ENCODE data around the gene CELF4. TPM values are rescaled to one million over a fixed set of nuclear protein-coding genes. Genes with fewer than 3 reads are reported as not detected.

Gene CELF4
- total RNA-seq, 4 donors from 2014 or later: 0.16 to 0.59 TPM; not detected in 2

DNA sequence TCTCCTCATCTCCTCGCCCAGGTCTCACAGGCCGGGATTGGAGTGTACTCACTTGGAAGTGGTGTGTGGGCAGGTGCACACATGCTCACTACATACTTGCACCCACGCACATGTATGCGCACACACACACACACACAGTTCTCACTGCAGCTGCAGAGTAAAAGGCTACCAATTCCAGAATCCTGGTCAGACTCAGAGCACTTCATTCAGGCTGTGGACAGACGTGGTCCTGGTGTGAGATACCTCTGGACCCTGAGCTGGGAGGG, 19.4 kb downstream of the CELF4 start:
- TF ChIP-seq, protein P1, sequence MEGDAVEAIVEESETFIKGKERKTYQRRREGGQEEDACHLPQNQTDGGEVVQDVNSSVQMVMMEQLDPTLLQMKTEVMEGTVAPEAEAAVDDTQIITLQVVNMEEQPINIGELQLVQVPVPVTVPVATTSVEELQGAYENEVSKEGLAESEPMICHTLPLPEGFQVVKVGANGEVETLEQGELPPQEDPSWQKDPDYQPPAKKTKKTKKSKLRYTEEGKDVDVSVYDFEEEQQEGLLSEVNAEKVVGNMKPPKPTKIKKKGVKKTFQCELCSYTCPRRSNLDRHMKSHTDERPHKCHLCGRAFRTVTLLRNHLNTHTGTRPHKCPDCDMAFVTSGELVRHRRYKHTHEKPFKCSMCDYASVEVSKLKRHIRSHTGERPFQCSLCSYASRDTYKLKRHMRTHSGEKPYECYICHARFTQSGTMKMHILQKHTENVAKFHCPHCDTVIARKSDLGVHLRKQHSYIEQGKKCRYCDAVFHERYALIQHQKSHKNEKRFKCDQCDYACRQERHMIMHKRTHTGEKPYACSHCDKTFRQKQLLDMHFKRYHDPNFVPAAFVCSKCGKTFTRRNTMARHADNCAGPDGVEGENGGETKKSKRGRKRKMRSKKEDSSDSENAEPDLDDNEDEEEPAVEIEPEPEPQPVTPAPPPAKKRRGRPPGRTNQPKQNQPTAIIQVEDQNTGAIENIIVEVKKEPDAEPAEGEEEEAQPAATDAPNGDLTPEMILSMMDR (IDR thresholded peaks at IDR 0.05): no peak
- no peak for TF ChIP-seq POLR2A (IDR thresholded peaks at IDR 0.05)
- H3K4me3 ChIP-seq (ENCODE audit: low read depth, poor library complexity, severe bottlenecking): no peak overlapping the region
- intact Hi-C loops (cut with DNase I; ENCODE audit: low total_unique reads): no loop called here
- no peak for DNase-seq (ENCODE audit: low spot score in 2 of 2)
- WGBS, 2 donors: 77 to 78% methylated on average over 5 of the region's 5 CpGs

DNA sequence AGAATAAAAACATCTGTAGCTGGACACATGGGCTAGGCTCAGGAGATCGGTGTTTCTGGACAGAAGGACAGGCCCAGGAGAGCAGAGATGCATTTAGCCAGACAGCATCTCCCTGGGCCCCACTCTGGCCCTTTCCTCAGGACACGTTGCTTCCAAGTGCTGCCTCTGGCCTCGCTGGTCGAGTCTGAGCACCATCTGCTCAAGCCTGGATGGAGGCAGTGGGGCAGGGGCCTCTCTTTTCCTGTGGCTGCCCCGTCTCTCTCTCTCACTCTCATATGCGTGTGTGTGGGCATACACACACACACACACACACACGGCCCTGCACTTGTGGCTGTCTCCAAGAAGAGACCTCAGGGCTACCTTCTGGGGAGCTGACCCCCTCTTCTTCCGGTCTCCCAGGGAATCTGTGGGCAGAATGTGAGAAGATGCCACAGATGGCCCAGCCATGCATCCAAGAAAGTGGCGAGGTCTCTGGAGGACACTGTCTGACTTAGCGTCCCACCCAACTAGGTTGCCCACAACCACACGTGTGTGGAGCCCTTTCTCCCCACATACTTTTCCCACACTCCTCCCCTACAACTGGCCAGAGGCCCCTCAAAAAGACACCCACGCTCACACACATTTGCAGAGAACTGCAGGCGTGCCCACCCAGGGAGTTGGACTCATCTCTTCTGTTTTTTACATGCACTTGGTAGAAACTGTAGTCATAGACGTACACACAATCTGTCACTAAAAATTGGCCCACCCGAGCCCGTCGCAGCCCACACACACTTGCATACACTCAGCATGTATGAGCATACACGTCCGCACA, 19.9 kb downstream of the CELF4 start:
- intact Hi-C loops (cut with DNase I; ENCODE audit: low total_unique reads): no loop called here
- no peak for DNase-seq (ENCODE audit: low spot score in 2 of 2)
- 79 to 82% methylated on average over 19 of the region's 19 CpGs for WGBS, 2 donors
- TF ChIP-seq, protein P1 (IDR thresholded peaks at IDR 0.05): no peak
- TF ChIP-seq POLR2A (IDR thresholded peaks at IDR 0.05): no peak
- no peak overlapping the region for H3K4me3 ChIP-seq (ENCODE audit: low read depth, poor library complexity, severe bottlenecking)

DNA sequence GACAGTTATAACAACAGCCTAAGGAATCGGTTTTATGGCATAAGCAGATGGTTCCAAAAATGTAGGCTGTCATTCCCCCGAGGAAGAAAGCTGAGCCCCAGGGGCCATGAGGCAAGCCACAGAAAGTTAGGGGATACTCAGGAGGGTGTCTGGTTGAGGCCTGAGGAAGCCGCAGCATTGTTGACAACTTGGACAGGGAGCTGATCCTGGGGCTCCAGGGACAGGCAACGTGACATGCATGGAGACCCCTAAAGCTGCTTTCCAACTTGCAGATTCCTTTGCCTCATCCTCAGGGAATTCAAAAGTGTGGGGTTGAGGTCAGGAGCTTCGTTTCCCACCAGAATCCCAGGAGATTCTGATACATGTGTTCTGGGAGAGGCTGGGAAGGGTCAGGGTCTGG, 20.9 kb downstream of the CELF4 start:
- no peak for DNase-seq (ENCODE audit: low spot score in 2 of 2)
- TF ChIP-seq, protein P1 (IDR thresholded peaks at IDR 0.05): no peak
- no peak for TF ChIP-seq POLR2A (IDR thresholded peaks at IDR 0.05)
- no peak overlapping the region for H3K4me3 ChIP-seq (ENCODE audit: low read depth, poor library complexity, severe bottlenecking)
- intact Hi-C loops (cut with DNase I; ENCODE audit: low total_unique reads): no loop called here
- 68 to 70% methylated on average over 5 of the region's 5 CpGs for WGBS, 2 donors

DNA sequence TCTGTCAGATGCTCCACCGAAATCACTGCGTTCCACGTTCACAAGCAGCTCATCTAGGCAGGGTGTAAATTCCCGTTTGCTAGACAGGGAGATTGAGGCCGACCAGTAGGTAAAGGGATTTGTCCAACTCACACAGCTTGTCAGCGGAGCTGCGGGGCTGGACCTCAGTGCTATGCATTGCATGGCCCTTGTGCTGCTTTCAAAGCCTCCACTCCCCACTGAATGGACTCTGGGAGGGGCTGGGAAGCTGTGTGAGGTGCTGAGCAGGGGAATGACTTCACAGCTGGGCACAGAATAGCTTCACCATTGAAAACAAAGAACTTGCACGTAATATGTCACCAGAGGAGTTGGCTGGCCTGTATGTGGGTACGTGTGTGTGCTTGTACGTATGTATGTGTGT, 21.4 kb downstream of the CELF4 start:
- TF ChIP-seq POLR2A (IDR thresholded peaks at IDR 0.05): no peak
- TF ChIP-seq, protein P1 (IDR thresholded peaks at IDR 0.05): no peak
- H3K4me3 ChIP-seq (ENCODE audit: low read depth, poor library complexity, severe bottlenecking): no peak overlapping the region
- 79 to 91% methylated on average over 10 of the region's 10 CpGs for WGBS, 2 donors

DNA sequence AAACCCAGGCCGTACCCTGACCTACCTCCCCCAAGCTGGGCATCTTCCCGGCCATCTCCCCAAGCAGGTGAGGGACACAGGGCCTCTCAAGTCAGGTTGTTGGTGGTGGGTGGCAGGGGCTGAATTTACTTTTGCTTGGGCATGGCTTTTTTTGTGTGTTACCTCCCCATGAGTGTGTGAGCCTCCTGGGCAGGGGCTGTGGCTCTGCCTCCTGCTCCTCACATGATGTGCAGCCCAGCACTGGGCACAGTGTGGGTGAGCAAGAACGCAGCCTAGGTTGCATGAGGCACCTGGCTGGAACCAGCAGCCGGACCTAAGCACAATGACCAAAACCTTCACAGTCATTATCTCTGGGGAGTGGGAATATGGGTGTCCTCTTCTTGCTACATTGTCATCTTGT, 22.3 kb downstream of the CELF4 start:
- no peak overlapping the region for H3K4me3 ChIP-seq (ENCODE audit: low read depth, poor library complexity, severe bottlenecking)
- intact Hi-C loops (cut with DNase I; ENCODE audit: low total_unique reads): no loop called here
- 88 to 91% methylated on average over 4 of the region's 4 CpGs for whole genome bisulfite sequencing, 2 donors
- no peak for DNase-seq (ENCODE audit: low spot score in 2 of 2)
- TF ChIP-seq, protein P1 (IDR thresholded peaks at IDR 0.05): no peak
- no peak for TF ChIP-seq POLR2A (IDR thresholded peaks at IDR 0.05)

More for the DNA sequence above, 21.4 kb downstream of the CELF4 start:
- intact Hi-C loops (cut with DNase I; ENCODE audit: low total_unique reads): no loop called here
- no peak for DNase-seq (ENCODE audit: low spot score in 2 of 2)

DNA sequence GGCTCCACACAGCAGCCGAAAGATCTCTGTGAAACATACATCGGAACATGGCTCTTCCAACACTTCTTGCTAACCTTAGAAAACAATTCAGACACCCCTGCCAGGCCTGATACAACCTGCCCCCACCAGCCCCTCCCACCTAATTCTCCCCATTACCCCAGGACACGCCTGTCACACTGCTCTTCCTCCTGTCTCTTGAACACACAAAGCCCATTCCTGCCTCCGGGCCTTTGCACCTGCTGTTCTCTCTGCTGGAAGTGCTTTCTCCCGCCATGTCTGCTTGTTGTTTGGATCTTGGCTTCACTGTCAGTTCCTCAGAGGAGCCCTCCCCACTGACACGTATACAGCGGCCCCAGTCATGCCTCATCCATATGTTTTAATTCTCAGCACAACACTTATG, 24.1 kb downstream of the CELF4 start:
- H3K4me3 ChIP-seq (ENCODE audit: low read depth, poor library complexity, severe bottlenecking): no peak overlapping the region
- no peak for TF ChIP-seq POLR2A (IDR thresholded peaks at IDR 0.05)
- TF ChIP-seq, protein P1 (IDR thresholded peaks at IDR 0.05): no peak
- DNase-seq (ENCODE audit: low spot score in 2 of 2): no peak
- intact Hi-C loops (cut with DNase I; ENCODE audit: low total_unique reads): no loop called here
- WGBS, 2 donors: 83 to 88% methylated on average over 7 of the region's 7 CpGs

All from lower leg skin (tissue), 4 donors.